Fibroblast of the aortic adventitia (primary cell): ENCODE results near the gene ARV1. TPM values are rescaled to one million over a fixed set of nuclear protein-coding genes. Genes with fewer than 3 reads are reported as not detected.

Source experiments
- DNase-seq: peaks from one replicate; pipeline ENCODE4 v3.0.0-alpha.2; 2010; ENCODE audit warnings: low read depth
- H3K4me3 ChIP-seq: 2 replicates; pipeline ENCODE4 v1.5.1; 2011; ENCODE audit warnings: low read depth, mild to moderate bottlenecking, control low read depth, low read length, moderate library complexity
- total RNA-seq: library from RNA; depleted of rRNA; stranded (reverse); fragments of >200 nt; gene quantifications from 2 replicates; pipeline ENCODE4 v1.2.3, GENCODE V29; 2012; ENCODE audit warnings: low replicate concordance
- TF ChIP-seq, protein P1 (sequence below): IDR thresholded peaks from 2 replicates; pipeline ENCODE4 v1.5.1; 2011; ENCODE audit warnings: mild to moderate bottlenecking, low read length, control low read depth, inconsistent platforms; ENCODE audit not compliant: insufficient read depth

The ARV1 gene
- total RNA-seq, 1 donor, result 19.1 TPM

DNA sequence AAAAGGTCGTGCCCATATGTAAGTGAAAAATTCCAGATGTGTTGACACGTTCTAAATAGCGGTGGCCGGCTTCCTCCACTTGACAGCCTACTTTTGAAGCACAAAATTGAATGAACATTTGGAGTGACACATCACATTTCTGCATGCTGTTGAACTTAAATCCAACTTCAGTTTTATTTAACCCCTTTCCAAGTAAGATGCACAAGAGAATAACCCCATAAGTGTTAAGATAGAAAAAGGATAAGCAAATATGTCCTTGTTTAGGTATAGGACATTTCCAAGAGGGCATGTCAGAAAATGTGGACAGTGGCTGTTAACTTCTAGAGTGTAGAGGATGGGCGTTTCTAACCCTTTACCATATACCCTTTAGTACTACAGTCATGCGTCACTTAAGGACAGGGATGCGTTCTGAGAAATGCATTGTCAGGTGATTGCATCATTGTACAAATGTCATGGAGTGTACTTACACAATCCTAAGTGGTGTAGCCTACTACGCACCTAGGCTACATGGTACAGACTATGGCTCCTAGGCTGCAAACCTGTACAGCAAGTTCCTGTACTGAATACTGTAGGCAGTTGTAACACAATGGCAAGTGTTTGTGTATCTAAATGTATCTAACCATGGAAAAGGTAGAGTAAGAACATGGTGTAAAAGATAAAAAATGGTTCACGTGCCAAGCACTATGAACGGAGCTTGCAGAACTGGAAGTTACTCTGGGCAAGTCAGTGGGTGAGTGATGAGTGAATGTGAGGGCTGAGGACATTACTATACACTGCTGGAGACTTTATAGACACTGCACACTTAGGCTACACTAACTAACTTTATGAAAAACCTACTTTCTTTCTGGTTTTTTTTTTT, 70.5 kb downstream of the ARV1 start:
- no peak overlapping the region for H3K4me3 ChIP-seq
- DNase-seq, result no peak
- TF ChIP-seq, protein P1, sequence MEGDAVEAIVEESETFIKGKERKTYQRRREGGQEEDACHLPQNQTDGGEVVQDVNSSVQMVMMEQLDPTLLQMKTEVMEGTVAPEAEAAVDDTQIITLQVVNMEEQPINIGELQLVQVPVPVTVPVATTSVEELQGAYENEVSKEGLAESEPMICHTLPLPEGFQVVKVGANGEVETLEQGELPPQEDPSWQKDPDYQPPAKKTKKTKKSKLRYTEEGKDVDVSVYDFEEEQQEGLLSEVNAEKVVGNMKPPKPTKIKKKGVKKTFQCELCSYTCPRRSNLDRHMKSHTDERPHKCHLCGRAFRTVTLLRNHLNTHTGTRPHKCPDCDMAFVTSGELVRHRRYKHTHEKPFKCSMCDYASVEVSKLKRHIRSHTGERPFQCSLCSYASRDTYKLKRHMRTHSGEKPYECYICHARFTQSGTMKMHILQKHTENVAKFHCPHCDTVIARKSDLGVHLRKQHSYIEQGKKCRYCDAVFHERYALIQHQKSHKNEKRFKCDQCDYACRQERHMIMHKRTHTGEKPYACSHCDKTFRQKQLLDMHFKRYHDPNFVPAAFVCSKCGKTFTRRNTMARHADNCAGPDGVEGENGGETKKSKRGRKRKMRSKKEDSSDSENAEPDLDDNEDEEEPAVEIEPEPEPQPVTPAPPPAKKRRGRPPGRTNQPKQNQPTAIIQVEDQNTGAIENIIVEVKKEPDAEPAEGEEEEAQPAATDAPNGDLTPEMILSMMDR, result no peak

Other genes starting within 250 kb of the ARV1 start
- not detected in 2 replicates for gene CAPN9, start 231.7 kb upstream of the ARV1 start, total RNA-seq
- gene C1orf198, start 110.6 kb upstream of the ARV1 start, total RNA-seq, result 75.6 and 98.9 TPM in 2 replicates
- 7.4 and 15.1 TPM in 2 replicates for gene TTC13, start 233 bp upstream of the ARV1 start, total RNA-seq
- gene FAM89A, start 61.2 kb downstream of the ARV1 start, total RNA-seq, result 2.0 and 13.4 TPM in 2 replicates
- gene TRIM67, start 183.0 kb downstream of the ARV1 start, total RNA-seq, result not detected in 2 replicates